ENCODE measurements around the gene ZNF468. TPM values are rescaled to one million over a fixed set of nuclear protein-coding genes. Genes with fewer than 3 reads are reported as not detected.
"Not testable (repeated sequence)": the region's sequence is repeated elsewhere in the genome, so short reads cannot be mapped to it uniquely, and the experiment has no call there.

The ZNF468 gene
- 13.6 and 19.1 TPM in 2 replicates for polyA plus RNA-seq (2011; rRNA removed)
- 17.7 and 19.0 TPM in 2 replicates for polyA minus RNA-seq (2011; rRNA and poly(A)+ RNA removed)

- POLR2A ChIA-PET = interaction anchor here (0.7 kb wide), 2 partner anchors 86 to 87 kb away, joined by 3 read pairs; no protein-coding TSS in a partner anchor
- CTCF ChIA-PET = not testable (repeated sequence)
Observed at GRCh38 chr19:52857378-52858191, at the start of gene ZNF468. Gene ZNF468, minus strand, starts transcription at chr19:52857619. Its CDS starts 3,347 bp downstream, at chr19:52854272.

GRCh38 chr19:52904052-52904780 is 46.8 kb upstream of the ZNF468 start:
- CTCF ChIA-PET, POLR2A ChIA-PET: not testable (repeated sequence)

More at GRCh38 chr19:52857378-52858191, at the start of gene ZNF468:
- H3K4me3 ChIP-seq (ENCODE audit: low read depth, low read length) = peak within 1 kb of the TSS; percentile 73
- peak; percentile 20 for DNase-seq (ENCODE audit: low read depth, low spot score)
- H3K27me3 ChIP-seq (ENCODE audit: control insufficient read depth, insufficient read depth, low read length); H3K9me3 ChIP-seq (ENCODE audit: control insufficient read depth, insufficient read depth, low read length): not testable (repeated sequence)
- H3K27ac ChIP-seq (ENCODE audit: low read depth, low read length) = peak within 1 kb of the TSS; percentile 83

GRCh38 chr19:52901842-52902241 is 44.4 kb upstream of the ZNF468 start:
- POLR2A ChIA-PET = no interaction called here
- Histone ChIP-seq H3K4me3 (ENCODE audit: low read depth, low read length) (no peak overlapping the region), H3K27ac (ENCODE audit: low read depth, low read length) (no peak overlapping the region), H3K27me3 (ENCODE audit: control insufficient read depth, insufficient read depth, low read length) (no peaks in the 10 kb centered on the region), H3K9me3 (ENCODE audit: control insufficient read depth, insufficient read depth, low read length) (peaks cover 13% of the 10 kb centered on the region)
- DNase-seq (ENCODE audit: low read depth, low spot score) = no peak
- TF ChIP-seq CTCF (IDR thresholded peaks at IDR 0.05; ENCODE audit: low read depth, low read length) = no peak
- CTCF ChIA-PET = no interaction called here

More at GRCh38 chr19:52904052-52904780, 46.8 kb upstream of the ZNF468 start:
- not testable (repeated sequence) for H3K4me3 ChIP-seq (ENCODE audit: low read depth, low read length); DNase-seq (ENCODE audit: low read depth, low spot score); H3K9me3 ChIP-seq (ENCODE audit: control insufficient read depth, insufficient read depth, low read length); H3K27me3 ChIP-seq (ENCODE audit: control insufficient read depth, insufficient read depth, low read length); H3K27ac ChIP-seq (ENCODE audit: low read depth, low read length)

- CTCF ChIA-PET = interaction anchor here (1.2 kb wide), 1 partner anchor 10 kb away, joined by 4 read pairs; no protein-coding TSS in a partner anchor
- H3K27ac ChIP-seq (ENCODE audit: low read depth, low read length); DNase-seq (ENCODE audit: low read depth, low spot score); POLR2A ChIA-PET; H3K27me3 ChIP-seq (ENCODE audit: control insufficient read depth, insufficient read depth, low read length); H3K4me3 ChIP-seq (ENCODE audit: low read depth, low read length): not testable (repeated sequence)
- peaks cover 12% of the 10 kb centered on the region for H3K9me3 ChIP-seq (ENCODE audit: control insufficient read depth, insufficient read depth, low read length)
Observed at GRCh38 chr19:52898596-52898995, 41.2 kb upstream of the ZNF468 start.

- H3K9me3 ChIP-seq (ENCODE audit: control insufficient read depth, insufficient read depth, low read length) = peaks cover 12% of the 10 kb centered on the region
- H3K4me3 ChIP-seq (ENCODE audit: low read depth, low read length) = no peak overlapping the region
- POLR2A ChIA-PET = no interaction called here
- H3K27me3 ChIP-seq (ENCODE audit: control insufficient read depth, insufficient read depth, low read length) = no peaks in the 10 kb centered on the region
- TF ChIP-seq CTCF (IDR thresholded peaks at IDR 0.05; ENCODE audit: low read depth, low read length) = no peak
- H3K27ac ChIP-seq (ENCODE audit: low read depth, low read length) = no peak overlapping the region
- no peak for DNase-seq (ENCODE audit: low read depth, low spot score)
- CTCF ChIA-PET = interaction anchor here (1.2 kb wide), 1 partner anchor 10 kb away, joined by 4 read pairs; no protein-coding TSS in a partner anchor
Observed at GRCh38 chr19:52898101-52898500, 40.7 kb upstream of the ZNF468 start.

GRCh38 chr19:52897138-52897935 is 39.9 kb upstream of the ZNF468 start, which contains the start of gene ZNF320:
Gene ZNF320, minus strand, starts transcription at chr19:52897635. Its CDS starts 7,380 bp downstream, at chr19:52890255.
- peak within 1 kb of the TSS; percentile 90 for H3K4me3 ChIP-seq (ENCODE audit: low read depth, low read length)
- TF ChIP-seq CTCF (IDR thresholded peaks at IDR 0.05; ENCODE audit: low read depth, low read length) = no peak
- DNase-seq (ENCODE audit: low read depth, low spot score) = peak; percentile 71
- peak within 1 kb of the TSS; percentile 94 for H3K27ac ChIP-seq (ENCODE audit: low read depth, low read length)
- POLR2A ChIA-PET = no interaction called here
- peaks cover 12% of the 10 kb centered on the region for H3K9me3 ChIP-seq (ENCODE audit: control insufficient read depth, insufficient read depth, low read length)
- H3K27me3 ChIP-seq (ENCODE audit: control insufficient read depth, insufficient read depth, low read length) = no peaks in the 10 kb centered on the region
- CTCF ChIA-PET = interaction anchor here (0.6 to 1.2 kb wide), 2 partner anchors 11 to 1133 kb away, joined by 4 to 6 read pairs; no protein-coding TSS in a partner anchor

Measured in AG04450 (cell line).